GM21717 (cell line): Measurements from ENCODE around the gene ITGB8.

Experiments
- ATAC-seq: cut with Tn5 transposase; IDR thresholded peaks from one replicate; pipeline ENCODE4 v1.9.1; 2021; ENCODE audit warnings: mild to moderate bottlenecking, moderate library complexity; ENCODE audit not compliant: unreplicated experiment

The ITGB8 gene

DNA sequence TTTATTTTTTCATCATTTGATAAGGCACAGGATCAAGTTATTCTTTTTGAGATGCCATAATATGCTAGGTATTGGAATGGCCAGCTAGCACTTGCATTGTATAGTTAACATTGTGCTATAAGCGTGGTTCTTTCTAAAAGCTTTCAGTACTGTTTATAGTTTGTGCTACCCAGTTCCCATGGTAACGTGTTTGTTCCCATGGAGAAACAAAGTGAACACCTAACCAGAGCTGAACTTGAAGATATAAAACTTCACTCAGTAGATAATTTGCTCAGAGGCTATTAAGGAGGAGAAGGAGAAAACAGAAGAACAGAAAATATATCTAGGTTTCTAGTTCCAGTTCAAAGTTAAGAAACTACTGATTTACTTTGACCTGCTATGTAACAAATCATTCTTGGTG lies 23.6 kb upstream of the ITGB8 start:
- ATAC-seq: peak; percentile 70

GRCh38 chr7:20307901-20308300 lies 22.8 kb upstream of the ITGB8 start:
- no peak for ATAC-seq

GRCh38 chr7:20310301-20310700 lies 20.4 kb upstream of the ITGB8 start:
- no peak for ATAC-seq

GRCh38 chr7:20310963-20311742 lies 19.5 kb upstream of the ITGB8 start:
- ATAC-seq: no peak

- no peak for ATAC-seq
Observed at GRCh38 chr7:20311743-20312042, 19.0 kb upstream of the ITGB8 start.

GRCh38 chr7:20312562-20312961 lies 18.1 kb upstream of the ITGB8 start:
- no peak for ATAC-seq

- ATAC-seq: no peak
Observed at GRCh38 chr7:20313626-20314025, 17.1 kb upstream of the ITGB8 start.

DNA sequence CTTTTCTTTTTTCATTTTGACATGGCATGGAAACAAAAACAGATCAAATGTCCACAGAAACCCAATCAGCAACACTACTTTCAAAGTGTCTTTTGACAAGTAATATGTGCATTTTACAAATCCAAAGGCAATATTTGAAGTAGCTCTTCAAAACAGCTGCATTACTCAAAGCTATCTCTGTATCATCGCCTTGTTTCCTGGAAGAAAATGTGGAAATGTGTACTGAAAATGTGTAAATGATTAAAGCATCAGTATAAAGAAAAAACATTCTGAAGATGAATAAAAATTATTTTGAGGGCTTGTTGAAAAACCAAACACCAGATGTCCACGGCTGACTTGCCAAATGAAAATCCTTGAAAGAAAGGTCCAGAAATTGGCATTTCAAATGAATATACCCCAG lies 16.5 kb upstream of the ITGB8 start:
- ATAC-seq: no peak

DNA sequence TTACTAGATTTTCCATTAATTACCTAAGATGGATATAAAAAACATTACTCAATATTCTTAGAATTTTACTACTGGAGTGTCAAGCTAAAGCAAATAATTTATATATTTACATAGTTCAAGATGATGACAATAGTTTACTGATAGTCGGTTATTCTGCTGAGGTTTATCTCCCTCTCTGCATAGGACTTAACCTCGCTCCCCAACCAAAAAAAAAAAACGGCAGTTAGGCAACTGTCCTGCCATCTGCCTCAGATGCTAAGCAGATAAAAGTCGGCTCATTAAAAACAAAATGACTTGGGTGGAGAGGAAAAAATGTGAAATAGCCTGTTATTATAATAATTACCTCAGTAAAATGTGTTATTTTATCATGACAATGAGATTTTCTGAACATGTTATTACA lies 14.0 kb upstream of the ITGB8 start:
- no peak for ATAC-seq

DNA sequence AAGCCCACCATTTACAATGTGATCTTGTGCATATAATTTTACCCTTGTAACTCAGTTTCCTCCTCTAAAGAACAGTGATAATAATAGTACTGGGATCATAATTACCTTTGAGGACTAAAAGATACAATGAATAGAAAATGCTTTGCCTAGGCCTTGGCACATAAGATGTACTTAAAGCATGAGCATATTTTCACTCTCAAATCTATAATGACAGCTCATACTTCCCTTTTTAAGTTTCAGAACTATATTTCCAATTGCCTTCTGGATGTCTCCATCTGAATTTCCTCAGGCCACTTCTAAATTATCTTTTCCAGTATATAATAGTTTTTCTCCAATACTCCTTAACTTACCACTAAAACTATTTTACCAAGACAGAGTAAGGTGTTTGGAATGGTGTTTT lies 13.3 kb upstream of the ITGB8 start:
- no peak for ATAC-seq

DNA sequence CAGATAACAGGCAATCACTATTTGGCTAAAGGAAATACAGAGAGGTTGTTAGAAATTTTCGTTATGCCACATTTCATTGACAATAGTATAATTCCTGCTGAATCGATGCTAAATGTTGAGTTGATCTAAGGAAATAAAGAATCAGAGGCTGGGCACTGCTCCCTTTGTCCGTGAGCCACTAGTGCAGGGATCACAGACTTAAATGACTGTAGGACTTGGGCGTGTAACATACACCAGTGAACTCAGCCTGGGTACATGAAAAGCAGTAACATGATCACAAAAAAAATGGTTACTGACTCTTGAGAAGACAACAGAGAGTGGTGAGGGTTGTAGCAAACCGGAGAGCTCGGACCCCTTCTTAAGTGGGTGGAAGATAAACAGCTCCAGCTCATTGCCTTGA lies 11.8 kb upstream of the ITGB8 start:
- no peak for ATAC-seq

- no peak for ATAC-seq
Observed at GRCh38 chr7:20320322-20320721, 10.4 kb upstream of the ITGB8 start.

DNA sequence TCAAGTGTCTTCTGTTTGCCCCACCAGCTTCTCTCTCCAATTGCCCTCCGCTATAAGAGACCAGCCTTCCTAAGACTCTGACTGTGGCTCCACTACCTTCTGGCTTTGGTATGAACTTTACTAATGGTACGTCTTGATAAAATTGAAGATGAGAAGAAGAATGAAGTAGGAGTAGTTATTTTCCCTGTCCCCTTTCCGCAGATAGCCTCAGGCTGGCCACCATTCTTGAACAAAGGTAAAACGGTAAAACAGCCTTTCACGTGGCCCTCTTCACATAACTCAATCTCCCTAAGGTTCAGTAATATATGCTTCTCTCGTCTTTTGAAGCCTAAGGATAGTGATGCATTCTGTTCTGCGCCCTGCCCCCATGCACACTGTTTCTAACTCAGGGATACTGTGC lies 9.9 kb upstream of the ITGB8 start:
- ATAC-seq: no peak

- ATAC-seq: no peak
Observed at GRCh38 chr7:20323595-20323994, 7.1 kb upstream of the ITGB8 start.

- no peak for ATAC-seq
Observed at GRCh38 chr7:20326342-20326741, 4.4 kb upstream of the ITGB8 start.

DNA sequence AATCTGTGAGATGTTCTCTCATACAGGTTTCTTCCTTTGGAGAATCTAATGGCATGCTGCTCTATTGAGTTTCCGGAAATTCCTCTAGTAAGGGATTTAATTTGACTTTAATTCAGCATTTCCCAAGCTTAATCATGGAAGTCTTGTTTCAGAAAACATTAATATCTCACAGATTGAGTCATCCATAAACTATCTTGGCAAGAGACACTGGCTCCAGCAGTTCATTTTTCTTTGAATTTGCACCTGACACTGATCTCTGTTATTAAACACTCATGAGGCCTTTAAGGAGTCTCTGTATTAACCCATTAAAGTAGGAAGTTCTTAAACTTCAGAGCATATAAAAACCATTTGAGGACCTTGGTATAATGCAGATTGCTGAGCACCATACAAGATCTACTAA lies 3.6 kb upstream of the ITGB8 start:
- no peak for ATAC-seq

GRCh38 chr7:20328027-20328426 lies 2.7 kb upstream of the ITGB8 start:
- no peak for ATAC-seq

DNA sequence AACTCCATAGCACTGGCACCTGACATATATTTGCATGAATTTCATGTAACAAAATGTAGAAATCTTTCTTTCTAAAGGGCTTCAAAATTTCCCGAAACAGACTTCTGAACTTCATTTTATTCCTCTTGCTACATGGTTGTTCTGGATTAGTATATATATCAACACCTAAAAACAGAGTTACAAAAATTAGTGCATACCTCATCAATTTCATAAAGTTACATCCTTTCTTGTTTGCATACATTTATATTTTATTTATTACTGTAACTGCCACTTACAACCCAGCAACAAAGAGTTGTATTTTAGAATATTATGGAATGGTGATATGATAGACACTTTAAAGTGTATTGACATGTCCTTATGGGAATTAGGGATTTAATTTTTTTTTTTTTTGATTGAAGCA lies 2.0 kb upstream of the ITGB8 start:
- no peak for ATAC-seq

DNA sequence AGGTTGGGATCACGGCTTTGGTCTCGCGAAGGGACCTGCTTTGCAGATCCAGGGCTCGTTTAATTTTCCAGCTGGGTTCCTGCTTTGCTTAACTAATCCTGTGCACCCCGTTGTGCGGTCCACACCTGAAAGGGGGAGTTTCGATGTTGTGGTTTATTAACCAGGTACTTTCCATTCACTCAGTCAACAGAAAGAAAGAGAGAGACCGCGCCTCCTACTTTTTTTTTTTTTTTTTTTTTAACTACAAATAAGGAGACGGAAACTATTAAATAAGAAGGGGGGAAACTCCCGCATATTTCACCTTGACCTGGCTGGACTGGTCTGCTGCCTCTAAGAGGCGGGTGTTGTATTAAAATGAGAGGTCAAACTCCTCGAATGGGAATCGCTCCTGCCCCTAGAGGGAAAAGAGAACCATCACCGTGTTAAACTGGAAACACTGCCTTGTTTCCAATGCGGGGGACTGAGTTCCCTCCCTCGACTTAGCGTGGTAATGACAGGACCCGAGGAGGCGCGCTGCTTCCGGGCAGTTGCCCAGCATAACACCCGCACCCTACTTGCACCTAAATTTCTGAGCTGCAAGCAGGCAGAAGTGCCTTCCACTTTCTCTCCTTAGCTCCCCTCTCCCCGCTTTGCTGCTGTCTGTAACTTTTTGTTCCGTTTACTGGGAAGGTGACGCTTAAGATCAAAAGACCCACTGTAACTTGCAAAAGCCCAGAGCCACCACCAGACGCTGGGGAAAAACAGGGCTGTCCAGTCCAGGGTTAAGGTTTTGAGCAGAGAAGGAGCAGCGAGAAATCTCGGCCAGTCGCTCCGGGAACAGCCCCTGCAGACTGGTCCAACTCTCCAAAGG lies 1.1 kb upstream of the ITGB8 start:
- ATAC-seq: peak; percentile 39

- ATAC-seq: peak; percentile 33
Observed at GRCh38 chr7:20330928-20331909, 519 bp downstream of the ITGB8 start.
